SHP77 treated with DMSO at 0.1 percent for 48 hours (cell line): ENCODE data around the gene PSPN.
"Not testable (repeated sequence)": the region's sequence is repeated elsewhere in the genome, so short reads cannot be mapped to it uniquely, and the experiment has no call there.

Source experiments
- DNase-seq: peaks from one replicate; lab custom pipeline; 2025; lab: John Stamatoyannopoulos, UW

PSPN gene

DNA sequence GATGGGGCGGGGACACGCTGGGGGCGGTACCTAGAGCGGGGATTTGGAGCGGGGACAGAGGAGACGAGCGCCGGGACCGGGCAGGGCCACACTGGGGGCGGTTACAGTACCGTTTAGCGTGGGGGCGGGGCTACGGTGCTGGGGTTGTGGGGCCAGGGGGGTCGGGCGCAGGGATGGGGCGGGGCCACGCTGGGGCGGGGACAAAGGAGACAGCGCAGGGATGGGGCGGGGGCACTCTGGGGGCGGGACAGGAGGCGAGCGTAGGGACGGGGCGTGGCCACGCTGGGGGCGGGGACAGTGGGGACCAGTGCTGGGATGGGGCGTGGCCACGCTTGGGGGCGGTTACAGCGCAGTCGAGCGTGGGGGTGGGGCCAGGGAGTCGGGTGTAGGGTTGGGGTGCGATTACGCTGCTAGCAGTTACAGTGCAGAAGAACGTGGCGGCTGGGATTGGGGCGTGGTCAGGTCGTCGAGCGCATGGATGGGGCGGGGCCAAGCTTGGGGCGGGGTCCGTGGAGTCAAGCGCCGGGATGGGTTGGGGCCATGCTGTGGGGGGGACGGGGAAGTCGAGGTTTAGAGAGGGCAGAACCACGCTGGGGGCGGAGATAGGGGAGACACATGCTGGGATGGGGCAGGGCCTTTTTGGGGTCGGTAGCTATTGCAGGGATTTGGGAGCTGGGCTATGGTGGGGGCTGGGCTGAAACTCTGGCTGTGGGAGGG, 2.5 kb downstream of the PSPN start:
- peak; percentile 71 for DNase-seq

DNA sequence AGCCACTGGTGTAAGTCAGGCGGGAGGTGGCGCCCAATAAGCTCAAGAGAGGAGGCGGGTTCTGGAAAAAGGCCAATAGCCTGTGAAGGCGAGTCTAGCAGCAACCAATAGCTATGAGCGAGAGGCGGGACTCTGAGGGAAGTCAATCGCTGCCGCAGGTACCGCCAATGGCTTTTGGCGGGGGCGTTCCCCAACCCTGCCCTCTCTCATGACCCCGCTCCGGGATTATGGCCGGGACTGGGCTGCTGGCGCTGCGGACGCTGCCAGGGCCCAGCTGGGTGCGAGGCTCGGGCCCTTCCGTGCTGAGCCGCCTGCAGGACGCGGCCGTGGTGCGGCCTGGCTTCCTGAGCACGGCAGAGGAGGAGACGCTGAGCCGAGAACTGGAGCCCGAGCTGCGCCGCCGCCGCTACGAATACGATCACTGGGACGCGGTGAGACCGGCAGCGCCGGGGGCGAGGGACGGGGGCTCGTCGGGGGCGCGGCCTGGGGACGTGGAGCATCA, 3.1 kb downstream of the PSPN start, which contains the start of gene ALKBH7:
TSS of gene ALKBH7 (plus strand) at position 201 of the 502 bp plus-strand sequence. CDS start at position 228, 27 bp downstream.
- peak; percentile 98 for DNase-seq

DNA sequence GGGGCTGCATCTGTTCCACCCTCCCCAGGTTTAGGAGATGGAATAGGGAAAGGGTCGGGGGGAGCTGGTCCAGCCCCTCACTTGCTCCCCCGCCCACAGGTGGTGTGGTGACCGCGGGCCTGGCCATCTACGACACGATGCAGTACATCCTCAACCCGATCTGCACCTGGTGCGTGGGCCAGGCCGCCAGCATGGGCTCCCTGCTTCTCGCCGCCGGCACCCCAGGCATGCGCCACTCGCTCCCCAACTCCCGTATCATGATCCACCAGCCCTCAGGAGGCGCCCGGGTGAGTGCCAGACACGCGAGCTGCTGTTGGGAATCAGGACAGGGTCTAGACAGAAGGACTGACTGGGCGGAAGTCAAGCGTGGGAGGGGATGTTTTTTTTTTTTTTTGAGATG, 11.4 kb downstream of the PSPN start:
- no peak for DNase-seq

DNA sequence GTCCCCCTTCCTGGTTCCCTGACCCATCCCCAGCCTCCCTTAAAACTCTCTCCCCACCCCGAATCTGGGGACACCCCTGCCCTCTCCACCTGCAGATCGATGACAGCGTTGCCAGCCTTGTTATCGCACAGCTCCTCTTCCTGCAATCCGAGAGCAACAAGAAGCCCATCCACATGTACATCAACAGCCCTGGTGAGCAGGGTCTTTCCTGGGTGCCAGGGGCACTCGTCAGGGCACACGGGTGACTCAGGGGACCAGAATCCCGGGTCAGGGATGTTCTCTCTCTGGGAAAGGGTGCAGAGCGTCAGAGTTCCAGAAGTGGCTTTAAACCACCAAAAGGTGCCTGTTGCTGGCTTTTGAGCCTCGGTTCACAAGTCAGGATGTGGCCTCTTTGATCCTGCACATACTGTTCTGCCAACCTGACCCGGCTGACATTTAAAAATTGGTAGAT, 13.4 kb downstream of the PSPN start:
- no peak for DNase-seq

DNA sequence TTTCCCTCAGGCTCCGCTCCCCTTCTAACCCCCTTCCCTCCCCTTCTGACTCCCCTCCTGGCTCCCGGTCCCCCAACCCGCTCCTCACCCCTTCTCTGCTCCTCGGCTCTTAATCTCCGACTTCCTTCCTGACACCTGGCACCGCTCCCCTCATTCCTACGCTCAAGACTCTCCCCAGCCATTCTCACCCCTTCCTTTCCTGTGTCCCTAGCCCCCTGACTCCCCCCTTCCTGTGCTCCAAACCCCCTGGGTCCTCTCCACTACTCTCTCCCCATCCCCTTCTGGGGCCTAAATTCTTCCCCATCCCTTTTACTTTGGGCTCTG, 13.7 kb downstream of the PSPN start:
- DNase-seq: no peak

DNA sequence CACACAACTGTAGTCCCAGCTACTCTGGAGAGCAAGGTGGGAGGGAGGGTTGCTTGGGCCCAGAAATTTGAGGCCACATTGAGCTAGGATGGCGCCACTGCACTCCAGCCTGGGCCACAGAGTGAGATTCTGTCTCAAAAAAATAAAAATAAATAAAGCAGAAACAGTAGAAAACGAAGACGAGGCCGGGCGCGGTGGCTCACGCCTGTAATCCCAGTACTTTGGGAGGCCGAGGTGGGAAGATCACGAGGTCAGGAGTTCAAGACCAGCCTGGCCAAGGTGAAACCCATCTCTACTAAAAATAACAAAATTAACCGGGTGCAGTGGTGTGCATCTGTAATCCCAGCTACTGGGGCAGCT, 14.9 kb downstream of the PSPN start:
- not testable (repeated sequence) for DNase-seq

DNA sequence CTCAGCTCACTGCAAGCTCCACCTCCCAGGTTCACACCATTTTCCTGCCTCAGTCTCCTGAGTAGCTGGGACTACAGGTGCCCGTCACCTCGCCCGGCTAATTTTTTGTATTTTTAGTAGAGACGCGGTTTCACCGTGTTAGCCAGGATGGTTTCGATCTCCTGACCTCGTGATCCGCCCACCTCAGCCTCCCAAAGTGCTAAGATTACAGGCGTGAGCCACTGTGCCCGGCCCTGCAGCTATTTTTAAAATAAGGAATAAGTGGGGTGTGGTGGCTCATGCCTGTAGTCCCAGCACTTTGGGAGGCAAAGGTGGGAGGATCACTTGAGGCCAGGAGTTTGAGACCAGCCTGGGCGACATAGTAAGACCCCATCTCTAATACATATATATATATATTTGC, 15.3 kb downstream of the PSPN start:
- DNase-seq: not testable (repeated sequence)

DNA sequence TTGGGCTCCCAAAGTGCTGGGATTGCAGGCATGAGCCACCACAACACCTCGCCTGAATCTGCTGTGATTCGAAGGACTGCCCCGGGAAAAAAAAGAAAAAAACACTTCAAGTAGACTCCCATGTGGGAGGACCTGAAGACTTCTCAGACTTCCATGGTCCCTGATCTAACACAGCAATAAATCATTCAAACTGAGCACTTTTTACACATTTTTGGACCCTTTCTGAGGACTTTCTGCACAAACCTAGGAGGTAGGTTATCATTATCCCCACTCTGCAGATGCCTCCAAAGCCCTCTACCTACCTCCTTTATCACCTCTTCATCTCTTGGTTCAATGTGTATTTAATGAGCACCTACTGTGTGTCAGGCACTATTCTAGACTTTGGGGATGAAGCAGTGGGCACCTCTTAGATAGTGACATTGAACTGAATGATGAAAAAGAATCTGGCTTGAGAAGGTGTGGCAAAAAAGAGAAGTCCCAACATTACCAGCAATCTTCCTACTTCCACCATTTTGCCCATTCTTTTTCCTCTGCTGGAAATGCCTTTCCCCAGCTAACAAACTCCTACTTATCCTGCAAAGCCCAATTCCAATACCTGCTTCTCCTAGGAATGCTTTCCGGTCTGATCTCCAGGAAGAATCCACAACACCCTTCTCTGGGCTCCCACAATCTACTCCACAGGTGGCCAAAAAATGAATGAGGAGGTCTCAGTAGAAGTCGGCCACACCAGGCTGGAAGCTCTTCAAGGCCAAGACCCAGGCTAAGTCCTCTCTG, 16.0 kb downstream of the PSPN start:
- no peak for DNase-seq

DNA sequence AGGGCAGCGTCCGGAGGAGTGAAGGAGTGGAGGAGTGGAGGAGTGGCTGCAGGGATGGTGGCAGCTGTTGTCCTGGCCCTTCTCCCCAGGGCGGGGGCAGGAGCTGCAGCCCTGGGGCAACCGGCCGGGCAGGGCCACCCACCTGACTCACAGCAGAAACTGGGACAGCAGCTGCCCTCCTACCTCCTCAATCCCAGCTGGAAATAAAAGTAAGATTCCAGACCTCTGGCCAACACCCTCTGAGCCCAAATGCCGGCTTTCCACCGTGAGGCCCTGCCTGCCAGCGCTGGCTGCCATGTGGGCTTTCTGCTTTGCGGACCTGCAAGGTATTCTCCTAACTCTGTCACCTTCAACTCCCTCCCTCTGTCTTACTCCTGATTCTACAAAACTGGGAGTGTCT, 17.7 kb downstream of the PSPN start:
- no peak for DNase-seq

DNA sequence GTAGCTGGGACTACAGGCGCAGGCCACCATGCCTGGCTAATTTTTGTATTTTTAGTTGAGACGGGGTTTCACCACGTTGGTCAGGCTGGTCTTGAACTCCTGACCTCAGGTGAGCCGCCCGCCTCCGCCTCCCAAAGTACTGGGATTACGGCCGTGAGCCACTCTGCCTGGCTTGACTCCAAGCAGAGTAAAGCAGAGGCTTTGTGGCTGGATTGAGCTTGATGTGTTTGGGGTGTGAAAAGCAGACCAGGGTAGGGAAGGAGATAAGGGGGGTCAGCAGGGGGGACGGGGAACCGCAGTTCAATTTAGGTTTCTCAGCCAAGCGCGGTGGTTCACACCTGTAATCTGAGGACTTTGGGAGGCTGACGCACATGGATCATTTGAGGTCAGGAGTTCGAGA, 18.6 kb downstream of the PSPN start:
- DNase-seq: no peak

DNA sequence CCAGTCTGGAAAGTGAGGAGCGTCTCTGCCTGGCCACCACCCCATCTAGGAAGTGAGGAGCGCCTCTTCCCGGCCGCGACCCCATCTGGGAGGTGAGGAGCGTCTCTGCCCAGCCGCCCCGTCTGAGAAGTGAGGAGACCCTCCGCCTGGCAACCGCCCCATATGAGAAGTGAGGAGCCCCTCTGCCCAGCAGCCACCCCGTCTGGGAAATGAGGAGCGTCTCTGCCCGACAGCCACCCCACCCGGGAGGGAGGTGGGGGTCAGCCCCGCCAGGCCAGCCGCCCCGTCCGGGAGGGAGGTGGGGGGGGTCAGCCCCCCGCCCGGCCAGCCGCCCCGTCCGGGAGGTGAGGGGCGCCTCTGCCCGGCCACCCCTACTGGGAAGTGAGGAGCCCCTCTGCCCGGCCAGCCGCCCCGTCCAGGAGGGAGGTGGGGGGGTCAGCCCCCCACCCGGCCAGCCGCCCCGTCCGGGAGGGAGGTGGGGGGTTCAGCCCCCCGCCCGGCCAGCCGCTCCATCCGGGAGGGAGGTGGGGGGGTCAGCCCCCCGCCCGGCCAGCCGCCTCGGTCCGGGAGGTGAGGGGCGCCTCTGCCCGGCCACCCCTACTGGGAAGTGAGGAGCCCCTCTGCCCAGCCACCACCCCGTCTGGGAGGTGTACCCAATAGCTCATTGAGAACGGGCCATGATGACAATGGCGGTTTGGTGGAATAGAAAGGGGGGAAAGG, 20.3 kb downstream of the PSPN start:
- not testable (repeated sequence) for DNase-seq

DNA sequence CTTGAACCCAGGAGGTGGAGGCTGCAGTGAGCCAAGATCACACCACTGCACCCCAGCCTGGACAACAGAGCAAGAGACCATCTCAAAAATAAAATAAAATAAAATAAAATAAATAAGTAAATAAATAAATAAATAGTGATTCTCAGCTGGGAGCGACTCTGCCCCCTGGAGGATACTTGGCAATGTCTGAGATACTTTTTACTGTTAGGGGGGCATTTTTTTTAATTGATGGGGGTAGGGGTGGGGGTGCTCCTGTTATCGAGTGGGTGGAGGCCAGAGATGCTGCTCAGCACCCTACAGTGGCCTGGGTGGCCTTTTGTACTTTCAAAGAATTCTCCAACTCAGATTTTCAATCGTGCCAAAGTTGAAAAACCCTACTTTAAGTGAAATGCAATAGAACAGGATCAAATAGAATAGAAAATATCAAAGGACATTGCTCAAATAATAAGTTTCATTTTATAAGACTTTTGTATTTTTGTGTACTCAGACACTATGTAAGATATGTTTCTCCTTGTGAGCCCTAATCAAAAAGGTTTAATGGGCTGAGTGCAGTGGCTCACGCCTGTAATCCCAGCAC, 21.5 kb downstream of the PSPN start:
- no peak for DNase-seq

DNA sequence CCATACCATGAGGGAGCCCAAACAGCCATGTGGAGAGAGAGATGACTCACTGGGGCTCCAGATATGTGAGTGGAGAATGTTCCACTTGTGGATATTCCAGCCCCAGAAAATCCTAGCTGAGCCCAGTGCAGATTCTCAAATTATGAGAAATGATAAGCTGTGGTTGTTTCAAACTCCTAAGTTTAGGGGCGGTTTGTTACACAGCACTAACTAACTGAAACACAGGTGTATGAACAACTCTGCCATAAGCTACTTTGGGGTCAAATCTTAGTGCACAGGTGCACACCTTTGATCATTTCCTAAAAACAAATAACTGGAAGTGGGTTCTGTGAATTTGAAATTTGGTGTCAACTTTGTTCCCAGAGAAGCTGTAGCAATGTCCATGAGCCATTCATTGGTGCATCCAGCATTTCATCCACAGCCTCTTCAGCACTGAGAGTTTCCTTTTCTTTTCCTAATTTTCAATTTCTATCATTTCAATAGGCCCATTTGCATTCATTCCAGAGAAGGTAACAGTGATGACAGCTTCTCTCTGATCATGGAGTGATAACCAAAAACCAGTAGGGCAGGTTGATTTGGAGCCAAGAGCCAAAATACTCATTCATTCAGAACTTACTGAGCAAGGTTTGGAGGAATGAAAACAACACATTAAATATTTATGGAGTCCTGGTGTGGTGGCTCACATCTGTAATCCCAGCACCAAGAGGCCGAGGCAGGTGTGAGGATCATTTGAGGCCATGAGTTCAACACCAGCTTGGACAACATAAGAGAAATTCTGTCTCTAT, 23.2 kb downstream of the PSPN start:
- no peak for DNase-seq

DNA sequence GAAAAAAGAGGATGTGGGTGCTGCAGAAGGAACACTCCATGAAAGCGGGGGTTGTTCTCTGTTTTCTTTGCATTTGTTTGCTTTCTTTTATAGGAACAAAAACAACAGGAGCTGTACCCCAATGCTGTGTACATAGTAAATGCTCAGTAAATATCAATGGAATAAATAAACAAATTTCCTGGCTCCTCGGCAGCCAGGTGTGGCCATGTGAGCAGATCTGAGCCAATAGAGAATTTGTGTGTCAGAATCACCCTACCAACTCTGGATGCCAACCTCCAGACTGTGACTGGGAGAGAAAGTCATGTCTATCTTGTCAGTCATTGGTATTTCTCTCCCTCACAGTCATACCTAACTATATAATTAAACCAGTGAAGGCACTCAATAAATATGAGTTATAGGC, 25.0 kb downstream of the PSPN start:
- DNase-seq: no peak

DNA sequence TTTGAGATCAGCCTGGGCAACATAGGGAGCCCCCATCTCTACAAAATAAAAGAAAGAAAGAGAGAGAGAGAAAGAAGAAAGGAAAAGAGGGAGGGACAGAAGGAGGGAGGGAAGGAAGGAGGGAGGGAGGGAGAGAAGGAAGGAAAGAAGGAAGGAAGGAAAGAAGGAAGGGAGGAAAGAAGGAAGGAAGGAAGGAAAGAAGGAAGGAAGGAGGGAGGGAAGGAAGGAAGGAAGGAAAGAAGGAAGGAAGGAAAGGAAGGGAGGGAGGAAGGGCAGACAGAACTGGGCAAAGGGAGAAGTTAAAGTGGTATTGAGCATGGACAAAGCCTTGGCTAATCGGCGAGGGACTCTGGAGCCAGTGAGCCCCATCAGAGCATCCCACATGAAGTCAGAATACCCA, 26.5 kb downstream of the PSPN start:
- not testable (repeated sequence) for DNase-seq

DNA sequence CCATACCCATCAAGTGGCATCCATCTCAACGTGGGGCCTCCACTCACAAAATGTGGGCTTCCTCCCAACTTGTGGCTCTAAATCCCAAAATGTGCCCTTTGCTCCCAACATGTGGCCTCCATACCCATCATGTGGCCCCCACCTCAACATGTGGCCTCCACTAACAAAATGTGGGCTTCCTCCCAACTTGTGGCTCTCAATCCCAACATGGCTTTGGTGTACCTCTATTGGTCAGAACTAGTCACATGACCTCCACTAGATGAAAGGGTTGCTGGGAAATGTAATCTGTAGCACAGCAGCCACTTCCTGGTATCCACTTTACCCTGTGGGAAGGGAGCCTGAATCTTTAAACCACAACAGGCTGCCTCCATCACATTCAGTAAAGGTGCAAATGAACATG, 32.3 kb downstream of the PSPN start:
- no peak for DNase-seq

DNA sequence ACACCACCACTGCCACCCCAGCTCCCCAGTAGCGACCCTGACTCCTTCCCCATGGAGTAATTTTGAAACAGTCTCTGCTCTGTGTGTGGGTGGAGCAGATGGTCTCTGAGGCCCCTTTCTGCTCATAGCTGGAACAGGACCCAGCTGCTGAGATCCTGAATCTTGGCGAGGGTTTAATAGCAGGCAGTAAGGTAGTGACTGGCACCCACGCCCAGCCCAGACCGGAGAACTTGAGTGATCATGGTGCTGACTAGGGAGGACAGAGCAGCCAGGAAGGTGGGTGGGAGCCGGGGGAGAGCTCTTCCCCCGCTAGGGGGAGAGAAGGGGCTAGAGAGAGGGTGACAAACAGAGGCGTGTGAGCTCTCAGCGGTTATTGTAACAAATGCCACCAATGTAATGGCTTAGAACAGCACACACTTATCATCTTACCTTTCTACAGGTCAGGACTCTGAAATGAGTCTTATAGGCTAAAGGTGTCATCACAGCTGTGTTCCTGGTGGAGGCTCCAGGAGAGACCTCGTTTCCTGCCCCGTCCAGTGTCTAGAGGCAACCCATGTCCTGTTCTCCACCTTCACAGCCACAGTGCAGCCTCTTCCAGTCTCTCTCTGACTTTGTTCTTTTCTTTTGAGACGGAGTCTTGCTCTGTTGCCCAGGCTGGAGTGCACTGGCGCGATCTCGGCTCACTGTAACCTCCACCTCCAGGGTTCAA, 35.1 kb downstream of the PSPN start:
- DNase-seq: no peak

DNA sequence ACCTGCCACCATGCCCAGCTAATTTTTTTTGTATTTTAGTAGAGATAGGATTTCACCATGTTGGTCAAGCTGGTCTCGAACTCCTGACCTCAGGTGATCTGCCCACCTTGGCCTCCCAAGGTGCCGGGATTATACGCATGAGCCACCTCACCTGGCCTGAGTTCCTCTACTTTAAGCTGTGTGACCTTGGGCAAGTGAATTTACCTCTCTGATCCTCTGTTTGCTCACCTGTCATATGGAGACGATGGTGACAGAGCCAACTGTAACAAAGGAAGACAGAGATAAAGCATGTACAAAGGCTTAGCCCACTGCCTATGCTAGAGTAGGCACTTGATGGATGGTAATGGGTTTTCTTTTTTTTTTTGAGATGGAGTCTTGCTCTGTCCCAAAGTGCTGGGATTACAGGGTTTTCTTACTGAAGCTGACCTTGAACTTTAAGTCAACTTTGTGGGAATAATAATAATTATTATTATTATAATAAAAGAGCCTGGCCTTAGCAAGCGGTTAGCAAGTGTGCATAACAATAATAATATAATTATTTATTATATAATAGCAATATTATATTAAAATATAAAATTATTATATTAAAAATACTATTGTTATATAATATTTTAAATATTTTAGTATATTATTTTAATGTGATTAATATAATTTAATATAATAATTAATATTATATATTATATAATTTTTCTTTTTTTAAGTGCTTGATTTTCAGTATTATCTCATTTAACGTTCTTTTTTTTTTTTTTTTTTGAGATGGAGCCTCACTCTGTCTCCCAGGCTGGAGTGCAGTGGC, 41.0 kb downstream of the PSPN start:
- DNase-seq: no peak

DNA sequence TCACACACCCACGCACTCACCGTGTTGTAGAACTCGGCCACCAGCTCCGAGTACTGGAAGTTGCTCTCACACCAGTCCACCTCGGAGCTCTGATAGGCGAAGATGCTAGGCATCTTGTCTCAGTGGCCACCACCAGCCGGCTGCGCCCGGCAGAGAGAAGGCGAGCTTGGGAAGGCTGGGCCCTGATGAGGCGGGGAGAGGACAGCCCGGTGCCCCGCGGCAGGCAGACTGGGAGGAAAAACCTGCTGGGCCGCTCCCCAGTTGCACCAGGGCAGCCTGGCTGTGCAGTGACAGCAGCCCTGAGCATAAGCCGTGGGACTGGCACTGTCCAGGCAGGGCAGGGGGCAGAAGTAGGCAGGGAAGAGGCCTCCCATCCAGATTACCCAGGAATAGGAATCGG, 42.3 kb downstream of the PSPN start, which contains the start of gene ACER1:
TSS of gene ACER1 (minus strand) at position 174 of the 400 bp plus-strand sequence. CDS start at position 113, 61 bp downstream.
- DNase-seq: no peak

DNA sequence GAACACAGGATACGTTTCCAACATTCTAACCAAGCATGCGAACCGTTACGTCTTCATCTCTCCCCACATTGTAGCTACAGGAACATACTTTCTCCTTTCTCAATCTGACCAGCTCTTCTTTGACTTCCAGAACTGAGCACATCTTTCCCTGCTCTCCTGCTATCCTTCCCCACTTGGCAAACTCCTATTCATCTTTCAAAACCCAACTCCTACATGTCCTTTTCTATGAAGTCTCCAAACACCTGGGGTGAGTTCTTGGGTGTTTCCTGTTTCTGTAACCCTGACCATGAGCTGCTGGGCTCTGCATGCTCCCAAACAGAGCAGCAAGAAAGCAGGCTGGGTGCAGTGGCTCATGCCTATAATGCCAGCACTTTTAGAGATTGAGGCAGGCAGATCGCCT, 48.9 kb downstream of the PSPN start:
- no peak for DNase-seq
